HG02943 (cell line): ENCODE data around the gene FANCG.

ENCODE experiments used
- ATAC-seq: cut with Tn5 transposase; IDR thresholded peaks from one replicate; pipeline ENCODE4 v1.9.1; 2021; ENCODE audit warnings: mild to moderate bottlenecking, low read depth, moderate library complexity; ENCODE audit not compliant: unreplicated experiment

The FANCG gene

GRCh38 chr9:35069020-35069419 is 10.7 kb downstream of the FANCG start:
- ATAC-seq: no peak

- no peak for ATAC-seq
These were observed 12.7 kb downstream of the FANCG start for GRCh38 chr9:35067056-35067455.

GRCh38 chr9:35060548-35061207 is 19.1 kb downstream of the FANCG start:
- ATAC-seq: no peak

GRCh38 chr9:35059438-35059837 is 20.3 kb downstream of the FANCG start:
- no peak for ATAC-seq

- ATAC-seq: no peak
These were observed 22.5 kb downstream of the FANCG start for GRCh38 chr9:35057271-35057620.

GRCh38 chr9:35056571-35057270 is 23.0 kb downstream of the FANCG start:
- ATAC-seq: no peak

GRCh38 chr9:35054871-35055644 is 24.7 kb downstream of the FANCG start:
- ATAC-seq: no peak

GRCh38 chr9:35054185-35054835 is 25.4 kb downstream of the FANCG start:
- ATAC-seq: no peak

GRCh38 chr9:35051069-35051967 is 28.4 kb downstream of the FANCG start:
- no peak for ATAC-seq

GRCh38 chr9:35048511-35048910 is 31.2 kb downstream of the FANCG start:
- no peak for ATAC-seq

GRCh38 chr9:35044071-35044470 is 35.7 kb downstream of the FANCG start:
- ATAC-seq: no peak

- ATAC-seq: no peak
These were observed 36.7 kb downstream of the FANCG start for GRCh38 chr9:35042891-35043545.

- ATAC-seq: no peak
These were observed 37.6 kb downstream of the FANCG start for GRCh38 chr9:35042081-35042604.

- ATAC-seq: no peak
These were observed 43.7 kb downstream of the FANCG start for GRCh38 chr9:35035851-35036701.

GRCh38 chr9:35033101-35033500 is 46.6 kb downstream of the FANCG start:
- no peak for ATAC-seq

GRCh38 chr9:35029852-35030251 is 49.9 kb downstream of the FANCG start:
- ATAC-seq: no peak

- no peak for ATAC-seq
These were observed 50.5 kb downstream of the FANCG start for GRCh38 chr9:35029241-35029640.

GRCh38 chr9:35028341-35028740 is 51.4 kb downstream of the FANCG start:
- no peak for ATAC-seq
